Measurements from ENCODE around the gene PASK.

The PASK gene

GRCh38 chr2:241064008-241064801 is 85.1 kb downstream of the PASK start:
- no peak for TF ChIP-seq ZNF274 (IDR thresholded peaks at IDR 0.05; ENCODE audit: low read depth, low read length)
- no peak overlapping the region for H3K4me3 ChIP-seq (ENCODE audit: low read length)

DNA sequence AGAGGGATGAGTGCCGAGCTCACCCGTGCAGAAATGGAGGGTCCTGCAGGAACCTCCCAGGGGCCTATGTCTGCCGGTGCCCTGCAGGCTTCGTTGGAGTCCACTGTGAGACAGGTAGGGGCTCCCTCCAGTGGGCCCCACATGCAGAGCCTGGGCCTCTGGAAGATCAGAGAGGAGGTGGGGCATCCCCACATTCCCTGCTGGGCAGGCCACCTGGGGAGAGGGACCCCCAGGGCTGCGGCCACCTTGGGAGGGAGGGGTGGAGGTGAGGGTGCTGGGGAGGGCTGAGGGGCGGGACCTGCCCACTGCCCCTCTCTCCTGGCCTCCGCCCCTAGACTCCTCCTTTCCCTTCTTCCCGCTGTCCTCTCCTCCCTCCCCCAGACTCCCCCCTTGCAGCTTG is 85.7 kb downstream of the PASK start:
- no peak overlapping the region for H3K4me3 ChIP-seq (ENCODE audit: low read length)
- no peak for TF ChIP-seq ZNF274 (IDR thresholded peaks at IDR 0.05; ENCODE audit: low read depth, low read length)

DNA sequence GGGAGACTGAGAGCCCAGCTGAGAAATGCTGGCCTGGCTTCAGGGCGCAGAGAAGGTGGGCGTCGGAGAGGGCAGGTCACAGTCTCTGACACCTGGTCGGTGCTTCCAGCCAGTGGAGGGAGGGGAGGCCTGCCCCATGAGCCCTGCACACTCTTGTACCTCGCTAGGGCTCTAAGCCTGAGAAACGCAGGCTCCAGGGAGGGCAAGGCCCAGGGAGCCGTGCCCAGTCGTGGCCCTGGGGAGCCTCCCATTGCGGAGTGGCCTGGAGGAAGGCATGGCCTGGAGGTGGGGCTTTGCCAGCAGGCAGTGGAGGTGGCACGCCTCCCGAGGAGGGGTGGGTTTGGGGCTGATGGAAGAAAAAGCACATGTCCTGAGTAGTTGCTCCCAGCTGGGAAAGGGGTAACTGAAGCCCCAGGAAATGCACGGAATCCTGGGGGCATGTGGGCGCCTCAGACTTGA is 86.2 kb downstream of the PASK start:
- H3K4me3 ChIP-seq (ENCODE audit: low read length): no peak overlapping the region
- no peak for TF ChIP-seq ZNF274 (IDR thresholded peaks at IDR 0.05; ENCODE audit: low read depth, low read length)

GRCh38 chr2:241062389-241063092 is 86.7 kb downstream of the PASK start:
- H3K4me3 ChIP-seq (ENCODE audit: low read length): no peak overlapping the region
- TF ChIP-seq ZNF274 (IDR thresholded peaks at IDR 0.05; ENCODE audit: low read depth, low read length): no peak

GRCh38 chr2:241061275-241061674 is 88.0 kb downstream of the PASK start:
- TF ChIP-seq ZNF274 (IDR thresholded peaks at IDR 0.05; ENCODE audit: low read depth, low read length): no peak
- no peak overlapping the region for H3K4me3 ChIP-seq (ENCODE audit: low read length)
